ENCODE measurements around the gene CST7. TPM values are rescaled to one million over a fixed set of nuclear protein-coding genes. Genes with fewer than 3 reads are reported as not detected.

The CST7 gene
- total RNA-seq, 1 experiment from 2014 or later = not detected

- no peak for TF ChIP-seq ZNF281 (CRISPR knock-in tag; IDR thresholded peaks at IDR 0.05)
- no peak for TF ChIP-seq ATF3 (CRISPR knock-in tag; conservative IDR thresholded peaks at IDR 0.05)
- no peak for TF ChIP-seq MLX (CRISPR knock-in tag; IDR thresholded peaks at IDR 0.05)
- no peak for TF ChIP-seq E2F1 (CRISPR knock-in tag; IDR thresholded peaks at IDR 0.05)
- TF ChIP-seq E2F4 (CRISPR knock-in tag; IDR thresholded peaks at IDR 0.05; ENCODE audit: borderline replicate concordance, low read depth) = no peak
- TF ChIP-seq NR3C1 (CRISPR knock-in tag; conservative IDR thresholded peaks at IDR 0.05; ENCODE audit: low read depth) = no peak
- TF ChIP-seq CTCF (IDR thresholded peaks at IDR 0.05) = no peak
- TF ChIP-seq MAX (CRISPR knock-in tag; IDR thresholded peaks at IDR 0.05) = no peak
- no peak for TF ChIP-seq NFATC4 (CRISPR knock-in tag; IDR thresholded peaks at IDR 0.05)
- no peak for TF ChIP-seq JAZF1 (CRISPR knock-in tag; IDR thresholded peaks at IDR 0.05)
These were observed 7.2 kb downstream of the CST7 start (continued) for GRCh38 chr20:24956001-24956841.

GRCh38 chr20:24957326-24958016, 8.4 kb downstream of the CST7 start:
- POLR2A ChIA-PET = no interaction called here
- Mint-ChIP-seq H3K36me3 (peaks cover 6% of the 10 kb centered on the region), H3K9me3 (no peaks in the 10 kb centered on the region), H3K27ac (no peak overlapping the region), H3K27me3 (ENCODE audit: low read depth) (no peaks in the 10 kb centered on the region), H3K4me3 (no peak overlapping the region), H3K4me1 (peaks cover 14% of the 10 kb centered on the region)
- no peak for ATAC-seq
- no peak for TF ChIP-seq AR (CRISPR knock-in tag; IDR thresholded peaks at IDR 0.05)
- no peak for TF ChIP-seq GABPB1 (CRISPR knock-in tag; IDR thresholded peaks at IDR 0.05)
- CTCF ChIA-PET = no interaction called here
- DNase-seq (ENCODE audit: low spot score) = no peak
